Measurements from ENCODE around the gene CNOT3. TPM values are rescaled to one million over a fixed set of nuclear protein-coding genes. Genes with fewer than 3 reads are reported as not detected.
"Not testable (repeated sequence)": the region's sequence is repeated elsewhere in the genome, so short reads cannot be mapped to it uniquely, and the experiment has no call there.

Gene CNOT3
- total RNA-seq, 1 experiment from 2014 or later, result 9.0 TPM

DNA sequence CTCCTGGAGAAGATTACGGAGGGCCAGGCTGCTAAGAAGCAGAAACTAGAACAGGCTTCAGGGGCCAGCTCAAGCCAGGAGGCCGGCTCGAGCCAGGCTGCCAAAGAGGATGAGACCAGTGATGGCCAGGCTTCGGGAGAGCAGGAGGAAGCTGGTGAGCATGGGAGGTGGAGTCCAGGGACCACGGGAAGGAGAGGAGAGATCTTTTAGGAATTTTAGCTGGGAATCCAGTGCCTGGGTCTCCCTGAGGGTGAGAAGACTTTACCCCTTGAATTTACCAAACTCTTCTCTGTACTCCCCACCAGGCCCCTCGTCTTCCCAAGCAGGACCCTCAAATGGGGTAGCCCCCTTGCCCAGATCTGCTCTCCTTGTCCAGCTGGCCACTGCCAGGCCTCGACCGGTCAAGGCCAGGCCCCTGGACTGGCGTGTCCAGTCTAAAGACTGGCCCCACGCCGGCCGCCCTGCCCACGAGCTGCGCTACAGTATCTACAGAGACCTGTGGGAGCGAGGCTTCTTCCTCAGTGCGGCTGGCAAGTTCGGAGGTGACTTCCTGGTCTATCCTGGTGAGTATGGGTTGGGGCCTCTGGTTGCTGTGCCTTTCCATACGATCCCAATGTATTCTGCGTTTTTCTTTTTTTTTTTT lies 54.4 kb downstream of the CNOT3 start:
- no peak for DNase-seq
- H3K4me3 ChIP-seq, result peak overlapping the region; percentile 84
- no peaks in the 10 kb centered on the region for H3K27me3 ChIP-seq
- no peaks in the 10 kb centered on the region for H3K9me3 ChIP-seq
- peaks cover 22% of the 10 kb centered on the region for H3K36me3 ChIP-seq

- DNase-seq, result no peak
Observed at GRCh38 chr19:54193011-54193410, 55.4 kb downstream of the CNOT3 start.

GRCh38 chr19:54194463-54194862 lies 56.9 kb downstream of the CNOT3 start:
- DNase-seq, H3K27me3 ChIP-seq, H3K4me3 ChIP-seq, H3K9me3 ChIP-seq: not testable (repeated sequence)
- peaks cover 22% of the 10 kb centered on the region for H3K36me3 ChIP-seq

More at GRCh38 chr19:54193011-54193410, 55.4 kb downstream of the CNOT3 start:
- no peaks in the 10 kb centered on the region for H3K9me3 ChIP-seq
- H3K27me3 ChIP-seq, result no peaks in the 10 kb centered on the region
- peaks cover 22% of the 10 kb centered on the region for H3K36me3 ChIP-seq
- no peak overlapping the region for H3K4me3 ChIP-seq

DNA sequence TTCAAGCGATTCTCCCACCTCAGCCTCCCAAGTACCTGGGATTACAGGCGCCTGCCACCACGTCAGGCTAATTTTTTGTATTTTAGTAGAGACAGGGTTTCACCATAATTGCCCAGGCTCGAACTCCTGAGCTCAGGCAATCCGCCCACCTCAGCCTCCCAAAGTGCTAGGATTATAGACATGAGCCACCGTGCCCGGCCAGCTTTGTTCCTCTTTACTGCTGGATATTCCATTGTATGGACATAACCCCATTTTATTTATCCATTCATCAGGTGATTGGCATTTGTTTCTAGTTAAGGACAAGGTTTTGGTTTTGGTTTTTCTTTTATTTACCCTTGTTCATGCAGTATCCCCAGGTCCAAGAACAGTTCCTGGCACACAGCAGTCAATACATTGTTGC lies 59.0 kb downstream of the CNOT3 start:
- Histone ChIP-seq H3K9me3 (no peaks in the 10 kb centered on the region), H3K36me3 (peaks cover 31% of the 10 kb centered on the region), H3K4me3 (no peak overlapping the region), H3K27me3 (no peaks in the 10 kb centered on the region)
- peak; percentile 77 for DNase-seq

- Histone ChIP-seq H3K9me3 (no peaks in the 10 kb centered on the region), H3K27me3 (no peaks in the 10 kb centered on the region), H3K36me3 (peaks cover 36% of the 10 kb centered on the region), H3K4me3 (no peak overlapping the region)
- no peak for DNase-seq
Observed at GRCh38 chr19:54197121-54197520, 59.6 kb downstream of the CNOT3 start.

DNA sequence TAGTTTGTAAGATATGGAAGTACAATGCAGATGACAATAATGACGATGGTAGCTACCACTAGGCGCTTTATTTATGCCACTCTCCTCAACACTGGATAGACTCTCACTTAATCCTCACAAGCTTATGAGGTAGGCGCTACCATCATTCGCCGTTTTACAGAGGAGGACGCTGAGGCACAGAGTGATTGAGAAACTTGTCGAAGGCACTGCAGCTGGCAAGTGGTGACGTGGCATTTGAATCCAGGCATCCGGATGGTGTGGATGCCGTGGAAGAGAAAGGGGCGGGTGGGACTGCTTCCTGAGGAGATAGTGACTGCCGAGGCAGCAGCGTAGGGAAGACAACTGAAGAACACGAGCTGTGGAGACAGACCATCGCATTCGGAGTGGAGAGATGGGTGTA lies 61.8 kb downstream of the CNOT3 start:
- H3K27me3 ChIP-seq, result no peaks in the 10 kb centered on the region
- no peak for DNase-seq
- peaks cover 44% of the 10 kb centered on the region for H3K36me3 ChIP-seq
- no peak overlapping the region for H3K4me3 ChIP-seq
- H3K9me3 ChIP-seq, result no peaks in the 10 kb centered on the region

DNA sequence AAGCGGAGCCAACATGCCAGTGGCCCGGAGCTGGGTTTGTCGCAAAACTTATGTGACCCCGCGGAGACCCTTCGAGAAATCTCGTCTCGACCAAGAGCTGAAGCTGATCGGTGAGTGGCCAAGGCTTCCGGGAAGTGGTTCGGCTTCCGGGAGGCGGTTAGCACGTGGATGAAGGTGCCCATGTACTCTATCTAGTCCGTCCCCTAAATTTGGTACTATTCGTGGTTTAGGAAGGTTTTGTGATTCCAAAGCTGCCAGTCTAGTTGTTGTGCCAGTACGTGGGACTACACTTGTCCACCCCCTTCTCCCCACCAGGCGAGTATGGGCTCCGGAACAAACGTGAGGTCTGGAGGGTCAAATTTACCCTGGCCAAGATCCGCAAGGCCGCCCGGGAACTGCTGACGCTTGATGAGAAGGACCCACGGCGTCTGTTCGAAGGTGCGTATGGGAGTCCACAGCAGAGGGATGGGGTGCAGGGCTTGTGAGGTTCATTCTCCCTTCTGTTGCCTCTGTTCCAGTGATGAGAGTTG lies 63.7 kb downstream of the CNOT3 start:
- peaks cover 56% of the 10 kb centered on the region for H3K36me3 ChIP-seq
- no peak for DNase-seq
- no peaks in the 10 kb centered on the region for H3K27me3 ChIP-seq
- peak overlapping the region; percentile 82 for H3K4me3 ChIP-seq
- H3K9me3 ChIP-seq, result no peaks in the 10 kb centered on the region

DNA sequence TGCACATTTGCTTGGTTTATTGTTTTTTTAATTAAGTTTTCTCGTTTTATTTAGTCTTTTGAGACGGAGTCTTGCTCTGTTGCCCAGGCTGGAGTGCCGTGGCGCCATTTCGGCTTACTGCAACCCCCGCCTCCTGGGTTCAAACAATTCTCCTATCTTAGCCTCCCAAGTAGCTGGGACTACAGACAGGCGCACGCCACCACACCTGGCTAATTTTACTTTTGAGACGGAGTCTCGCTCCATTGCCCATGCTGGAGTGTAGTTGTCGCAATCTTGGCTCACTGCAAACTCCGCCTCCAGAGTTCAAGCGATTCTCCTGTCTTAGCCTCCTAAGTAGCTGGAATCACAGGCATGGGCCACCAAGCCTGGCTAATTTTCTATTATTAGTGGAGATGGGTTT lies 64.4 kb downstream of the CNOT3 start:
- no peak for DNase-seq
- Histone ChIP-seq H3K27me3 (no peaks in the 10 kb centered on the region), H3K4me3 (peak overlapping the region; percentile 82), H3K36me3 (peaks cover 63% of the 10 kb centered on the region), H3K9me3 (no peaks in the 10 kb centered on the region)

DNA sequence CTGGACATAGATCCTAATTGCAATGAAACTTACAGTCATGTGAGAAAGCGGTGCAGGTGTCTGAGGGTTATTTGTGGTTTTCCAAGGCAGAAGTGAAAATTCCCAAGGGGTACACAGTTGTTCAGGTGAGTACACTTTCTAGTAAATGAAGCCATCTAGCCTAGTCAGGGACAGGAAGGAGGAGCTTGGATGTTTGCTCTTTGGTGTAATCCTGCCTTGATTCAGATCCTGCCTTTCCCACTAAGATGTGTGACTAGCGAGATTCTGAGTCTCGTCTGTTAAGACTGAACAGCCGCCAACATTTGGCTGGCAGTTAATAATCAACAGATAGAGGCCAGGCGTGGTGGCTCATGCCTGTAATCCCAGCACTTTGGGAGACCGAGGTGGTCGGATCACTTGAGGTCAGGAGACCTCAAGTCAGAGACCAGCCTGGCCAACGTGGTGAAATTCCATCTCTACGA lies 65.6 kb downstream of the CNOT3 start:
- H3K4me3 ChIP-seq, result peak overlapping the region; percentile 82
- H3K36me3 ChIP-seq, result peaks cover 75% of the 10 kb centered on the region
- DNase-seq, result peak; percentile 66
- no peaks in the 10 kb centered on the region for H3K9me3 ChIP-seq
- no peaks in the 10 kb centered on the region for H3K27me3 ChIP-seq

DNA sequence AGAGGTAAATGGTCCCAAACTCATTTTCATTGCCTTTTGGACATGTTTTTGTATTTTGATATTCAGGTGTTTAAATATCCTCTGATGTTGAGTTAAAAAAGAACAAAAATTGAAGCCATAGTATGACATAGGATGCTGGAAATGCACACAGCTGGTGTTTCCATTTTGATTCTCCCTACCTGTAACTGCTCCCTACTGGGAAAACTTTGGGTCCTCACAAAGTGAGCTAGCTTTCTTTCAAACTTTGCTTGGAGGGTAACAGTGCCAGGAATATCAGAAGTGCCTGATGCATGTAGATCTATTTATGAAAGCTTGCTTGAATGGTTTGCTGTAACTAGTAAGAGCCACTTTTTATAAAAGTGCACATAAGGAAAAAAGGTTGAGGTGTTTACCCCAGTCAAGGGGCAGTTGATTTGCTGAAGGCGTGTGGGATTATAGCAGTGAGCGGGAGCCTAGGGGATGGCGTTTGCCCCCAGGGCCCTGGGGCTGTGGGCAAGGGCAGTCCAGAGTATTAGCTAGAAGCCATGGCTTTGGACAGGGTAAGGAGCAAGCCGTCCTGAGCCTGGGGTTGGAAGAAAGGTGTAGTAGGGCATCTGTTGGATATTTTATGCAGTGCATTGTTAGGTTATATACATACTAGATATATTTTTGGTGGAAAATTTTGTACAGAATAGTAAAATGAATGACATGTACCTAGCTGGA lies 67.4 kb downstream of the CNOT3 start:
- H3K27me3 ChIP-seq, result no peaks in the 10 kb centered on the region
- peak overlapping the region; percentile 82; the same call in 1 of the 2 replicates for H3K4me3 ChIP-seq
- no peak for DNase-seq
- H3K36me3 ChIP-seq, result peaks cover 91% of the 10 kb centered on the region
- no peaks in the 10 kb centered on the region for H3K9me3 ChIP-seq

Other genes starting within 250 kb of the CNOT3 start
- not detected in 2 replicates for gene CACNG7, start 228.5 kb upstream of the CNOT3 start, total RNA-seq (2014; rRNA removed; shearing (Covaris generic); ENCODE audit: low replicate concordance)
- 0.05 TPM in 1 of 2 replicates, not detected in the other for gene CACNG8, start 174.8 kb upstream of the CNOT3 start, total RNA-seq (2014; rRNA removed; shearing (Covaris generic); ENCODE audit: low replicate concordance)
- 0.43 TPM in 1 of 2 replicates, not detected in the other for gene CACNG6, start 146.1 kb upstream of the CNOT3 start, total RNA-seq (2014; rRNA removed; shearing (Covaris generic); ENCODE audit: low replicate concordance)
- gene VSTM1, start 73.9 kb upstream of the CNOT3 start, total RNA-seq (2014; rRNA removed; shearing (Covaris generic); ENCODE audit: low replicate concordance), result not detected in 2 replicates
- not detected in 2 replicates for gene TARM1, start 56.4 kb upstream of the CNOT3 start, total RNA-seq (2014; rRNA removed; shearing (Covaris generic); ENCODE audit: low replicate concordance)
- not detected in 2 replicates for gene OSCAR, start 37.0 kb upstream of the CNOT3 start, total RNA-seq (2014; rRNA removed; shearing (Covaris generic); ENCODE audit: low replicate concordance)
- 4.8 and 23.1 TPM in 2 replicates for gene NDUFA3, start 34.9 kb upstream of the CNOT3 start, total RNA-seq (2014; rRNA removed; shearing (Covaris generic); ENCODE audit: low replicate concordance)
- gene TFPT, start 22.1 kb upstream of the CNOT3 start, total RNA-seq (2014; rRNA removed; shearing (Covaris generic); ENCODE audit: low replicate concordance), result 23.9 and 36.5 TPM in 2 replicates
- 88.3 and 112 TPM in 2 replicates for gene PRPF31, start 22.0 kb upstream of the CNOT3 start, total RNA-seq (2014; rRNA removed; shearing (Covaris generic); ENCODE audit: low replicate concordance)
- 11.1 and 18.2 TPM in 2 replicates for gene LENG1, start 22.0 kb downstream of the CNOT3 start, total RNA-seq (2014; rRNA removed; shearing (Covaris generic); ENCODE audit: low replicate concordance)
- gene TMC4, start 35.4 kb downstream of the CNOT3 start, total RNA-seq (2014; rRNA removed; shearing (Covaris generic); ENCODE audit: low replicate concordance), result not detected in 2 replicates
- 15.7 and 43.2 TPM in 2 replicates for gene MBOAT7, start 51.8 kb downstream of the CNOT3 start, total RNA-seq (2014; rRNA removed; shearing (Covaris generic); ENCODE audit: low replicate concordance)
- 68.7 and 103 TPM in 2 replicates for gene TSEN34, start 53.5 kb downstream of the CNOT3 start, total RNA-seq (2014; rRNA removed; shearing (Covaris generic); ENCODE audit: low replicate concordance)
- gene RPS9, start 63.1 kb downstream of the CNOT3 start, total RNA-seq (2014; rRNA removed; shearing (Covaris generic); ENCODE audit: low replicate concordance), result 3,013 and 3,637 TPM in 2 replicates
- gene LILRB3, start 85.2 kb downstream of the CNOT3 start, total RNA-seq (2014; rRNA removed; shearing (Covaris generic); ENCODE audit: low replicate concordance), result not detected in 2 replicates
- gene LILRA6, start 105.0 kb downstream of the CNOT3 start, total RNA-seq (2014; rRNA removed; shearing (Covaris generic); ENCODE audit: low replicate concordance), result not detected in 2 replicates
- not detected in 2 replicates for gene LILRB5, start 119.5 kb downstream of the CNOT3 start, total RNA-seq (2014; rRNA removed; shearing (Covaris generic); ENCODE audit: low replicate concordance)
- not detected in 2 replicates for gene LILRB2, start 143.3 kb downstream of the CNOT3 start, total RNA-seq (2014; rRNA removed; shearing (Covaris generic); ENCODE audit: low replicate concordance)
- not detected in 2 replicates for gene LILRA5, start 175.4 kb downstream of the CNOT3 start, total RNA-seq (2014; rRNA removed; shearing (Covaris generic); ENCODE audit: low replicate concordance)
- gene LILRA4, start 201.4 kb downstream of the CNOT3 start, total RNA-seq (2014; rRNA removed; shearing (Covaris generic); ENCODE audit: low replicate concordance), result not detected in 2 replicates
- gene LAIR1, start 227.2 kb downstream of the CNOT3 start, total RNA-seq (2014; rRNA removed; shearing (Covaris generic); ENCODE audit: low replicate concordance), result not detected in 2 replicates

Measured in MG63 (cell line).